Neural cell (in vitro differentiated cells): Measurements from ENCODE around the gene RALGAPB. TPM values are rescaled to one million over a fixed set of nuclear protein-coding genes. Genes with fewer than 3 reads are reported as not detected.

Source experiments
- H2AFZ ChIP-seq: fragments of 200-600, 300-800 bp; sonication (generic), shearing (Covaris generic); 2 replicates; pipeline ENCODE4 v1.6.0; 2014; ENCODE audit warnings: low read depth, mild to moderate bottlenecking, antibody characterized with exemption, low read length, moderate library complexity
- H3F3A ChIP-seq: fragments of 200-600 bp; shearing (Covaris generic); 2 replicates; pipeline ENCODE4 v1.6.1; 2016; ENCODE audit warnings: mild to moderate bottlenecking, moderate library complexity, mixed read lengths, antibody characterized with exemption, low read length; ENCODE audit not compliant: insufficient read depth, poor library complexity, severe bottlenecking
- H3K27ac ChIP-seq: fragments of 200-600, 300-800 bp; sonication (generic), shearing (Covaris generic); 2 replicates; pipeline ENCODE4 v1.5.1; 2014; ENCODE audit warnings: mild to moderate bottlenecking, low read length, moderate library complexity
- H3K27me3 ChIP-seq: fragments of 300-800, 200-600 bp; sonication (generic), shearing (Covaris generic); 2 replicates; pipeline ENCODE4 v1.6.0; 2014; ENCODE audit warnings: mild to moderate bottlenecking, low read depth, low read length, moderate library complexity; ENCODE audit not compliant: insufficient read depth
- H3K36me3 ChIP-seq: fragments of 300-800, 200-600 bp; sonication (generic), shearing (Covaris generic); 2 replicates; pipeline ENCODE4 v1.5.1; 2014; ENCODE audit warnings: mild to moderate bottlenecking, antibody characterized with exemption, low read length, moderate library complexity; ENCODE audit not compliant: insufficient read depth
- H3K4me2 ChIP-seq: fragments of 300-800, 200-600 bp; sonication (generic), shearing (Covaris generic); 2 replicates; pipeline ENCODE4 v1.6.0; 2014; ENCODE audit warnings: mild to moderate bottlenecking, low read length
- H3K4me3 ChIP-seq: fragments of 300-800, 200-600 bp; sonication (generic), shearing (Covaris generic); 2 replicates; pipeline ENCODE4 v1.5.1; 2014; ENCODE audit warnings: mild to moderate bottlenecking, low read length, moderate library complexity
- H3K79me2 ChIP-seq: fragments of 200-600 bp; shearing (Covaris generic); replicated peaks from 2 replicates; pipeline ENCODE4 v1.6.0; 2014; ENCODE audit warnings: mild to moderate bottlenecking, low read length, moderate library complexity; ENCODE audit not compliant: insufficient read depth
- H3K9ac ChIP-seq: fragments of 300-800, 200-600 bp; sonication (generic), shearing (Covaris generic); 2 replicates; pipeline ENCODE4 v1.6.1; 2016; ENCODE audit warnings: mild to moderate bottlenecking, low read length, mixed read lengths
- H3K9me2 ChIP-seq: fragments of 200-600 bp; shearing (Covaris generic); 2 replicates; pipeline ENCODE4 v1.6.1; 2016; ENCODE audit warnings: mild to moderate bottlenecking, low read length, mixed read lengths; ENCODE audit not compliant: insufficient read depth
- H3K9me3 ChIP-seq: fragments of 200-600, 300-800 bp; sonication (generic), shearing (Covaris generic); 2 replicates; pipeline ENCODE4 v1.6.1; 2016; ENCODE audit warnings: mild to moderate bottlenecking, mixed run types, low read length, moderate library complexity, mixed read lengths
- H4K20me1 ChIP-seq: fragments of 200-600 bp; shearing (Covaris generic); 2 replicates; pipeline ENCODE4 v1.6.1; 2016; ENCODE audit warnings: mild to moderate bottlenecking, mixed run types; ENCODE audit not compliant: insufficient read depth
- EP300 ChIP-seq: fragments of 450-650 bp; conservative IDR thresholded peaks from 2 replicates; pipeline ENCODE4 v1.6.1; 2014; ENCODE audit warnings: antibody characterized with exemption, mild to moderate bottlenecking, moderate library complexity; ENCODE audit not compliant: poor library complexity, severe bottlenecking
- EZH2 ChIP-seq: fragments of 200-600, 300-800 bp; shearing (Covaris generic), sonication (generic); IDR thresholded peaks from 2 replicates; pipeline ENCODE4 v1.6.1; 2014; ENCODE audit warnings: antibody characterized with exemption, low read length, borderline replicate concordance, mild to moderate bottlenecking; ENCODE audit not compliant: insufficient read depth, poor library complexity, severe bottlenecking
- MXI1 ChIP-seq: fragments of 450-650 bp; conservative IDR thresholded peaks from 2 replicates; pipeline ENCODE4 v1.6.1; 2014; ENCODE audit warnings: antibody characterized with exemption, mild to moderate bottlenecking; ENCODE audit not compliant: poor library complexity, severe bottlenecking
- POLR2AphosphoS5 ChIP-seq: IDR thresholded peaks from 2 replicates; pipeline ENCODE4 v1.6.1; 2012
- RAD21 ChIP-seq: fragments of 450-650 bp; conservative IDR thresholded peaks from 2 replicates; pipeline ENCODE4 v1.6.1; 2014; ENCODE audit warnings: antibody characterized with exemption, mild to moderate bottlenecking, moderate library complexity
- SMC3 ChIP-seq: fragments of 450-650 bp; conservative IDR thresholded peaks from 2 replicates; pipeline ENCODE4 v1.6.1; 2014; ENCODE audit warnings: antibody characterized with exemption, mild to moderate bottlenecking, moderate library complexity; ENCODE audit not compliant: poor library complexity
- TAF1 ChIP-seq: IDR thresholded peaks from 2 replicates; pipeline ENCODE4 v1.6.1; 2012; ENCODE audit warnings: low read depth
- polyA plus RNA-seq: library from polyadenylated mRNA; depleted of rRNA; stranded (reverse); fragments of >200 nt; gene quantifications from 2 replicates; pipeline ENCODE4 v1.2.3, GENCODE V29; 2014
- TF ChIP-seq, protein P1 (sequence below): fragments of 450-650 bp; IDR thresholded peaks from 2 replicates; pipeline ENCODE4 v1.5.1; 2014; ENCODE audit warnings: antibody characterized with exemption, mild to moderate bottlenecking, moderate library complexity; ENCODE audit not compliant: poor library complexity, severe bottlenecking
- TF ChIP-seq, protein P2 (sequence below): IDR thresholded peaks from 2 replicates; pipeline ENCODE4 v1.6.1; 2012; ENCODE audit warnings: borderline replicate concordance

The RALGAPB gene
- polyA plus RNA-seq, 1 donor from 2014 or later: 30.0 TPM

DNA sequence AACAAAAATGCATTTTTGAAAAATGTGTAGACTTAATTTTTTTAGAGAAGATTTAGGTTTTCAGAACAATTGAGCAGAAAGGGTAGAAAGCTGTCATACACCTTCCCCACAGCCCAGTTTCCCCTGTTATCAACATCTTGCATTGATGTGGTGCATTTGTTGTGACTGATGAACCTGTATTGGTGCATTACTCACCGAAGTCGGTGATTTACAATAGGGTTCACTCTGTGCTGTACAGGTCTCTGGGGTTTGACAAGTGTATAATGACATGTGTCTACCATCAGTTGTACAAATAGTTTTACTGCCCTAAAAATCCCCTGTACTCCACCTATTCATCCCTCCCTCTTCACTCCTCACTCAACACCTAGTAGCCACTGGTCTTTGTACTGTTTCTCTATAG, 84.5 kb downstream of the RALGAPB start:
- H4K20me1 ChIP-seq: no peaks in the 10 kb centered on the region
- H3K9me2 ChIP-seq: no peaks in the 10 kb centered on the region
- H3K79me2 ChIP-seq: no peaks in the 10 kb centered on the region
- H3F3A ChIP-seq: no peaks in the 10 kb centered on the region
- no peaks in the 10 kb centered on the region for H3K9me3 ChIP-seq
- no peak overlapping the region for H2AFZ ChIP-seq
- TF ChIP-seq EP300 (no peak), TAF1 (no peak), POLR2AphosphoS5 (no peak), RAD21 (no peak), SMC3 (no peak), MXI1 (no peak), EZH2 (no peak)
- TF ChIP-seq, protein P1, sequence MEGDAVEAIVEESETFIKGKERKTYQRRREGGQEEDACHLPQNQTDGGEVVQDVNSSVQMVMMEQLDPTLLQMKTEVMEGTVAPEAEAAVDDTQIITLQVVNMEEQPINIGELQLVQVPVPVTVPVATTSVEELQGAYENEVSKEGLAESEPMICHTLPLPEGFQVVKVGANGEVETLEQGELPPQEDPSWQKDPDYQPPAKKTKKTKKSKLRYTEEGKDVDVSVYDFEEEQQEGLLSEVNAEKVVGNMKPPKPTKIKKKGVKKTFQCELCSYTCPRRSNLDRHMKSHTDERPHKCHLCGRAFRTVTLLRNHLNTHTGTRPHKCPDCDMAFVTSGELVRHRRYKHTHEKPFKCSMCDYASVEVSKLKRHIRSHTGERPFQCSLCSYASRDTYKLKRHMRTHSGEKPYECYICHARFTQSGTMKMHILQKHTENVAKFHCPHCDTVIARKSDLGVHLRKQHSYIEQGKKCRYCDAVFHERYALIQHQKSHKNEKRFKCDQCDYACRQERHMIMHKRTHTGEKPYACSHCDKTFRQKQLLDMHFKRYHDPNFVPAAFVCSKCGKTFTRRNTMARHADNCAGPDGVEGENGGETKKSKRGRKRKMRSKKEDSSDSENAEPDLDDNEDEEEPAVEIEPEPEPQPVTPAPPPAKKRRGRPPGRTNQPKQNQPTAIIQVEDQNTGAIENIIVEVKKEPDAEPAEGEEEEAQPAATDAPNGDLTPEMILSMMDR: no peak
- TF ChIP-seq, protein P2, sequence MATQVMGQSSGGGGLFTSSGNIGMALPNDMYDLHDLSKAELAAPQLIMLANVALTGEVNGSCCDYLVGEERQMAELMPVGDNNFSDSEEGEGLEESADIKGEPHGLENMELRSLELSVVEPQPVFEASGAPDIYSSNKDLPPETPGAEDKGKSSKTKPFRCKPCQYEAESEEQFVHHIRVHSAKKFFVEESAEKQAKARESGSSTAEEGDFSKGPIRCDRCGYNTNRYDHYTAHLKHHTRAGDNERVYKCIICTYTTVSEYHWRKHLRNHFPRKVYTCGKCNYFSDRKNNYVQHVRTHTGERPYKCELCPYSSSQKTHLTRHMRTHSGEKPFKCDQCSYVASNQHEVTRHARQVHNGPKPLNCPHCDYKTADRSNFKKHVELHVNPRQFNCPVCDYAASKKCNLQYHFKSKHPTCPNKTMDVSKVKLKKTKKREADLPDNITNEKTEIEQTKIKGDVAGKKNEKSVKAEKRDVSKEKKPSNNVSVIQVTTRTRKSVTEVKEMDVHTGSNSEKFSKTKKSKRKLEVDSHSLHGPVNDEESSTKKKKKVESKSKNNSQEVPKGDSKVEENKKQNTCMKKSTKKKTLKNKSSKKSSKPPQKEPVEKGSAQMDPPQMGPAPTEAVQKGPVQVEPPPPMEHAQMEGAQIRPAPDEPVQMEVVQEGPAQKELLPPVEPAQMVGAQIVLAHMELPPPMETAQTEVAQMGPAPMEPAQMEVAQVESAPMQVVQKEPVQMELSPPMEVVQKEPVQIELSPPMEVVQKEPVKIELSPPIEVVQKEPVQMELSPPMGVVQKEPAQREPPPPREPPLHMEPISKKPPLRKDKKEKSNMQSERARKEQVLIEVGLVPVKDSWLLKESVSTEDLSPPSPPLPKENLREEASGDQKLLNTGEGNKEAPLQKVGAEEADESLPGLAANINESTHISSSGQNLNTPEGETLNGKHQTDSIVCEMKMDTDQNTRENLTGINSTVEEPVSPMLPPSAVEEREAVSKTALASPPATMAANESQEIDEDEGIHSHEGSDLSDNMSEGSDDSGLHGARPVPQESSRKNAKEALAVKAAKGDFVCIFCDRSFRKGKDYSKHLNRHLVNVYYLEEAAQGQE: no peak
- no peak overlapping the region for H3K9ac ChIP-seq
- H3K36me3 ChIP-seq: peaks cover 8% of the 10 kb centered on the region
- no peak overlapping the region for H3K4me3 ChIP-seq
- no peak overlapping the region for H3K4me2 ChIP-seq
- no peak overlapping the region for H3K27ac ChIP-seq
- H3K27me3 ChIP-seq: no peaks in the 10 kb centered on the region

DNA sequence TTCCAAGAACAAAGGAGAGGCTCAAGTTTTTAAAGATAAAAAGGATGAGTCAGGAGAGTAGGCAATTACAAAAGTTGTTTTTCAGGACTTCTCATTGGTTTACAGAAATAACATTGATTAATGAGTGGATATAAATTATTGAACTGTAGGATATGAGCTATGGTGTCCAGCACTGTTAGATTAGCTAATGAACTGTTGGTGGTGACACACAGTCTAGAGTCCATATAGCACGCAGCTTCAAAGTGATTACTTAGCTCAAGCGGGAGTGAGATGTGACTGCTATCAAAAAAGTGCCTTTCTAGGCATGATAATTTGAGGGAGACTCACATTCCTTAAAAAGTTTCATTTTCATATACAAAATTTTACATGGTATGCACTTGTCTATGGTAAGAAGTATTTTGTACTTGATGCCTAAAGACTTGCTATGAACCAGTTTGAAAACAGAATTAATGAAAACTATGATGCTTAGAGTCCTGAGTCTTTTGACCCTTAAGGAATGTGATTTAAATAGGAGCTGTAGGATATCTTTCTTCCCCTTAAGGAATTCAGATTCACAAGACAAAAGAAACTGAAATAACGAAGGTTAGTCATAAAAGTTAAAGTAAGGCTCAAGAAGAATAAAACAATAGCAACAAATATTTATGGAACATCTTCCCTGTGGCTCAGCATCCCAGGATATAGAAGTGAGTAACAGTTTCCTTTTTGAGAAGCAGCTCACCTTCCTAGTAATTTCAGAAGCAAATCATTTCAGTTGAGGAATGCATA, 86.1 kb downstream of the RALGAPB start:
- no peaks in the 10 kb centered on the region for H3K9me2 ChIP-seq
- H3K36me3 ChIP-seq: peaks cover 4% of the 10 kb centered on the region
- H4K20me1 ChIP-seq: no peaks in the 10 kb centered on the region
- H3K27me3 ChIP-seq: no peaks in the 10 kb centered on the region
- no peaks in the 10 kb centered on the region for H3F3A ChIP-seq
- no peak overlapping the region for H3K27ac ChIP-seq
- H3K4me3 ChIP-seq: no peak overlapping the region
- H3K9me3 ChIP-seq: no peaks in the 10 kb centered on the region
- no peak overlapping the region for H2AFZ ChIP-seq
- no peak overlapping the region for H3K4me2 ChIP-seq
- no peak overlapping the region for H3K9ac ChIP-seq
- no peaks in the 10 kb centered on the region for H3K79me2 ChIP-seq
- TF ChIP-seq, protein P2: no peak
